GM18498 (cell line): ENCODE results near the gene ANKRD44.

Experiments used
- ATAC-seq: cut with Tn5 transposase; IDR thresholded peaks from one replicate; pipeline ENCODE4 v1.9.1; 2021; ENCODE audit warnings: mild to moderate bottlenecking, moderate library complexity; ENCODE audit not compliant: unreplicated experiment

The ANKRD44 gene

DNA sequence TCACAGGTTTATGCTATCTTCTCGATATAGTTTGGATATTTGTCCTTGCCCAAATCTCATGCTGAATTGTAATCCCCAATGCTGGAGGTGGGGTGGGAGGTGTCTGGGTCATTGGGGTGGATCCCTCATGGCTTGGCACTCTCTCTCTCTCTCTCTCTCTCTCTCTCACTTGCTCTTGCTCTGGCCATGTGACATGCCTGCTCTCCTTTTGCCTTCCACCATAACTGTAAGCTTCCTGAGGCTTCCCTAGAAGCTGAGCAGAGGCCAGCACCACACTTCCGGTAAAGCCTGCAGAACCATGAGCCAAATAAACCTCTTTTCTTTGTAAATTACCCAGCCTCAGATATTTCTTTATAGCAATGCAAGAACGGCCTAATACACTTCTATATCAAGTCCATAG lies 342.8 kb downstream of the ANKRD44 start:
- ATAC-seq, result no peak

- no peak for ATAC-seq
Observed at GRCh38 chr2:196967116-196967515, 343.5 kb downstream of the ANKRD44 start.

DNA sequence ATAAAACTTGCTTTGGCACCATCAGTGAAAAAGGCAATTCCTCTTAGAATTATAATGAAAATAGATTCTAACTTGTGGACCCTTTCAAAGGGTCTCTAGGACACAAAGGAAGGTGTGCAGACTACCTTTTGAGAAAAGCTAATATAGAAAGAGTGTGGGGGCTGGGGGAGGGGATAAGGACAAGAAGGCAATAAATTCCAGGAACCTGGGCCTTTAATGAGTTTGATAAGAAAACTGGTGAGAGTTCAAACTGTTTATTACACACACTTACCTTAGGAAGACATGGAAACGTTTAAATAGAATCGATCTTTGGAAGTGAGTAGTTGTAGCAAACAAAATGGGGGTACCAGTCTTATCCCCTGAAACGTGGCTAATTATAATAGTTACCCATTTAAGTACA lies 344.5 kb downstream of the ANKRD44 start:
- no peak for ATAC-seq

- ATAC-seq, result no peak
Observed at GRCh38 chr2:196965651-196966050, 344.9 kb downstream of the ANKRD44 start.

DNA sequence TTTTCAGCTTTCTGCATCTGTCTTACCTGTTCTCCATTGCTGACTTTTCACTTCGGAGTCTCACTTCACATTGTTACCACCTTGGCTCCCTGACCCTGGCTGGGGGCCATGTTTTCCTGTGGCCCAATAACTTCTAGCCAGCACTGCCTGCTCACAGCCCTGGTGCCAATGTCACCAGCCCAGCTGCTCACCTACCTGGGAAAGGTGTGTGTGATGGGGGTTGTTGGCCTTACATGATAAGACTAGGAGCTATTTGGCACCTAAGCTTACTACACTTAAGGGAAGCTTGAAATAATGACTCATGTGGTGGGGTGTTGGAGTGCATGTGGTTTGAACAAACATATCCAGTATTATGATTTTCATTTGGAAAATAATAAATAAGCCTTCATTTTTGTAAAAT lies 346.6 kb downstream of the ANKRD44 start:
- ATAC-seq, result no peak

DNA sequence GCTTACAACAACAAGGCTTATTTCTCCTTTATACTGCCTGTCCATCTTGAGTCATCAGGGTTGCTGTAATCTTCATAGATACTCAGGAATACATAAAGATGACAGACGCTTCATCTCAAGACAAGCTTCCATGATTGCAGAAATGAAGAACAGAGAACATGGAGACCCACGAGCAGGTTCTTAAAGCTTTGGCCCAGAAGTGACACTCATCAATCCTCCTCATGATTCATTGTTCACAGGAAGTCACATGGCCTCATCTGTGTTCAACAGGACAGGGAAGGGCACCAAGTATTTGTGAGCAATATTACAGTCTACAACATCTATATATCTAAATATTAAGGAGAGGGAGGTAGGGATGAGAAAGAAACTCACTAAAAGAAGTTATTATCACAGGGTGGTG lies 347.5 kb downstream of the ANKRD44 start:
- no peak for ATAC-seq

DNA sequence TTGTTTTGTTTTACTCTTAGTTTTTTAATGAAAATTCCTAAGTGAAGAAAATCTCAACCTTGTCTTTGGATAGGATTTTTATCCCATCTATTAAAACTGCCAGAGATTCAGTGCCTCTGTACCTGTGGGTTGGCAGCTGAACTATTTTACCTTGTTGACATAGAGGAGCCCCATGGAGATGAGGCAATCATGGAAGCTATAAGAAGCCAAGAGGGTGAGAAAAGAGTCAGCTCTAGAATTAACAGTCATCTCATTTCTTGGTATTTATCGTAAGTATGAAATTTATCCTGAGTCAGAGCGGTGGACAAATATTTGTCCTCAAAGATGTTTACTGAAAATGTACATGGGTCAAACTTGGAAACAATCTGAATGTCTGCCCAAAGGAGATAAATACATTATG lies 348.3 kb downstream of the ANKRD44 start:
- no peak for ATAC-seq

- ATAC-seq, result peak; percentile 100
Observed at GRCh38 chr2:196961889-196962288, 348.7 kb downstream of the ANKRD44 start.

- ATAC-seq, result no peak
Observed at GRCh38 chr2:196959734-196960338, 350.7 kb downstream of the ANKRD44 start.

DNA sequence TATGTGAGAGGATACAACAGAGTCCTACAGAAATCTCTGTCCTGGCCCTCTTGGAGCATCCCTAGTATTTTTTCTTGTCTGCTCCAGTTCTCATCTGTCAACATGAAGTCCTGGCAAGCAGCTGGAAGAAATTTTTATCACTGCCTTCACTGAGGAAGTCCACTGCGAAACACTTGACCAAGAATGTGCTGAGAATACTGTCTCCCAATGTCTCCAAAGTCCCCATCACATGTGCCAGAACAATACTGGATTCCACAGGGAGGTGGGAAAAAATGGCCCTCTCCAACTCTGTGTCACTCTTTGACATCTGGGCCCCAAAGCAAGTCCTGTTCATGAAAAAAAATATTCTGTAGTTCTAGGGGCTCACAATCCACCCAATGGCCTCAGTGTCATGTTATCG lies 351.3 kb downstream of the ANKRD44 start:
- ATAC-seq, result no peak

GRCh38 chr2:196957881-196958525 lies 352.6 kb downstream of the ANKRD44 start:
- no peak for ATAC-seq

DNA sequence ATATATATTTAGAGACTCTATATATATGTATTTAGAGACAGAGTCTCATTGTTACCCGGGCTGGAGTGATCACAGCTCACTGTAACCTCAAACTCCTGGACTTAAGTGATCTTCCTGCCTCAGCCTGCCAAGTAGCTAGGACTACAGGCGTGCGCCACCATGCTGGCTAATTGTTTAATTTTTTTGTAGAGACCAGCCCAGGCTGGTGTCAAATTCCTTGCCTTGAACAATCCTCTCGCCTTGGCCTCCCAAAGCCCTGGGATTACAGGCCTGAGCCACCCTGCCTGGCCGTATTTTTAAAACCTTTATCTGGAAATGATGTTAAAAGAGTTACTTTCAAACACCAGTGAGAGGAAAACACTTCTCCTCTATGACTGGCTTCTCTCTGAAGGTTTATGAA lies 353.1 kb downstream of the ANKRD44 start:
- no peak for ATAC-seq

DNA sequence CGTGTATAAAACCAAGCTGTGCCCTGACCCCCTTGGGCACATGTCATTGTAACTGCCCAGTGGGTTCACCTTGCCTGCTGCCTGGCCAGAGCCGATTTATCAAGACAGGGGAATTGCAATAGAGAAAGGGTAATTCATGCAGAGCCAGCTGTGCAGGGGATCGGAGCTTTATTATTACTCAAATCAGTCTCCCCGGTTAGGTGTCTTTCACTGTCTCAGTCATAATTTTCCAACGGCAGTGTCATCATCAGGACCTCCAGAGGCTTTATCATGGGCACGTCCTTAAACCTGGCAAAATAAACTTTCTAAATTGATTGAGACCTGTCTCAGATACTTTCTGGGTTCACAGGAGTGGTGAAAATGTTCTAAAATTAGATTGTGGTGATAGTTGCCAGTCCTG lies 354.5 kb downstream of the ANKRD44 start:
- ATAC-seq, result no peak

DNA sequence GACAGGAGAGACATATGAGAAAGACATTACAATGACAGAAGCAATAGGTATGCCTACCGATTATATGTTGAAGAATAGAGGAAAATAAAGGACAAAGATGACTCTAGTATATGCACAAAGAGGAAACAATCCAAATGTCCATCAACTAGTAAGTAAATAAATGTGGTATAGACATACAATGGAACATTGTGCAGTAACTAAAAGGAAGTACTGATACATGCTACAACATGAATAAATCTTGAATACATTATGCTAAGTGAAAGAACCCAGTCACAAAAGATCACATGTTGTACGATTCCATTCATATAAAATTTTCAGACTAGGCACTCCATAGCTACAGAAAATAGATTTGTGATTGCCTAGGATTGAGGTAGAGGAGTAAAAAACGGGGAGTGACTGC lies 355.5 kb downstream of the ANKRD44 start:
- no peak for ATAC-seq

DNA sequence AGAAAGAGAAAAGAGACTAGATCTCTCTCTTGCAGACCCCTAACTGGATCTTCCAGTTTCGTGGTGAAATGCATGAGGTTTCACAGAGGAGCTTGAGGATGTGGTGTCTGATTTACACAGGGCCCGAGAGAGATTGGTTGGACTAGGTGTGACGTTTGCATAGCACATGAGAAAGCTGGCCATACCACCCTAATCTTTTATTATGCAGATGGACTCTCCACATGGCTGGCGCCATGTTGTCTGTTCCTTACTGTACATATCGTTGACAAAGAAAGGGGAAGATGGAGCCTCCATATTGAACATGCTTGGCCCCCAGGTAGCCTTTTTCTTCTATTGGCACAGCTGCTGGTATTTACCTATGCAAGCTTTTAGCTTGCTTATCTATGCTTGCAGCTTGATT lies 356.6 kb downstream of the ANKRD44 start:
- no peak for ATAC-seq

DNA sequence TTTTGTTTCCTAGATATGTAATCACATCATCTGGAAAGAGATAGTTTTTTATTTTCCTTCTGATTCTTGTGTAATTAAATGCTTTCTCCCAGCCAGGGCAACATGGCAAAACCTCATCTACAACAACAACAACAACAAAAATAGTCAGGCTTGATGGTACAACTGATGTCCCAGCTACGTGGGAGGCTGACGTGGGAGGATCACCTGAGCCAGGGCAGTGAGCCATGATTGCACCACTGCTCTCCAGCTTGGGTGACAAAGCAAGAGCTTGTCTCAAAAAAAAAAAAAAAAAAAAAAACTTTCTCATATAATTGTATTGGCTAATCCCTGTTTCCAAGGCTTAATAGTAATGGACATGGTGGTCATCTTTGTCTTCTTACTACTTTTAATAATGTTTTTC lies 357.6 kb downstream of the ANKRD44 start:
- no peak for ATAC-seq

DNA sequence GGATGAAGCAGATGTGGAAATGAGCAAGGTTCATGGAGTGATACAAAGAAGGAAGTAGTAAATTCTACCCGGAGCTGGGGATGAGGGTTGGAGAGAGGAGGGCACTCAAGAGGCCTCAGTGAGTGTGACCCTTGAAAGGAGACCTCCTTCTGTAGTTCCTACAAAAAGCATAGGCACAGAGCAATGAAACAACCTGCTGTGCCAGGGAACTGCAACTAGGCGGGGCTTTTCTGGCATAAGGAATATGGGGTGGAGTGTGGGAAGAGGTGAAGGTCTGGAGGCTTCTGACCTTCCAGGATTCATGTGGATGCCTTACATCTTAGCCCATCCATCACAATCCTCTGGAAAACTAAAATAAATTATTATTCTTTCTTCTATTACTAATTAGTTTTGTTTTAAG lies 358.6 kb downstream of the ANKRD44 start:
- no peak for ATAC-seq

DNA sequence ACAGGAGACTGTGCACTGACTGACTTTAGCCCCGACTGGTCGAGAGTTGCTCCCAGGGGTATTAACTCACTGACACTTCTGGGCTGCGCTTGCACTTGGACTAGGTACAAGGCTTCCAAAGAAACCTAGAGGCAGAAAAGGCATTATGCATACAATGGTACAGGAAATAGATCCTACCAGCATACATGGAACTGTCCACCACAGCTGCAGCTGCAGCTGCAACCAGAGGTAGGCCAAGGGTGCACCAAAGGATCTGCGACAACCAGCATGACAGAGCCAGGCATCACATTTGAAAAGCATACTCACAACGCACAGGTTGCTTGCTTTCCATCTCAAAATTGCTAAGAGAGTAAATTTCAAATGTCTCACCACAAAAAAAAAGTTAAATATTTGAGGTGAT lies 361.5 kb downstream of the ANKRD44 start:
- ATAC-seq, result no peak

DNA sequence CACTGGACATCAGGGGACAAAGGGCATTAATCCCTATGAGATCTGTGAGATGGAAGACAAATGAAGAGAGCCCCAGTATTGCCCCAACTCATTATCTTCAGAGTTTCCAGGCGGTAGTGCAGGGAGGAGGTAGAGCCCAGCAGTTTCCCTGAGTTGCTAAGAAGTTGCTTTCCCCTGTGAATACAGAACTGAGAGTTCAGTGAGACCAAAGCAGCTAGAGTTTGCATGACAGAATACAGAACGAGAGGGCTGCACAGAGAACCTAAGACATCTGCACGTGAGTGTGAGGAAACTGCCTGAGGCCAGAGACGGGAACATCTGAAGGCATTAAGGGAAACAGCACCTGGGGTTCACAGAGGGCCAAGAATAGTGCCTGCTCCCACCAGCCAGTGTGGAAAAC lies 366.0 kb downstream of the ANKRD44 start:
- peak; percentile 97 for ATAC-seq

DNA sequence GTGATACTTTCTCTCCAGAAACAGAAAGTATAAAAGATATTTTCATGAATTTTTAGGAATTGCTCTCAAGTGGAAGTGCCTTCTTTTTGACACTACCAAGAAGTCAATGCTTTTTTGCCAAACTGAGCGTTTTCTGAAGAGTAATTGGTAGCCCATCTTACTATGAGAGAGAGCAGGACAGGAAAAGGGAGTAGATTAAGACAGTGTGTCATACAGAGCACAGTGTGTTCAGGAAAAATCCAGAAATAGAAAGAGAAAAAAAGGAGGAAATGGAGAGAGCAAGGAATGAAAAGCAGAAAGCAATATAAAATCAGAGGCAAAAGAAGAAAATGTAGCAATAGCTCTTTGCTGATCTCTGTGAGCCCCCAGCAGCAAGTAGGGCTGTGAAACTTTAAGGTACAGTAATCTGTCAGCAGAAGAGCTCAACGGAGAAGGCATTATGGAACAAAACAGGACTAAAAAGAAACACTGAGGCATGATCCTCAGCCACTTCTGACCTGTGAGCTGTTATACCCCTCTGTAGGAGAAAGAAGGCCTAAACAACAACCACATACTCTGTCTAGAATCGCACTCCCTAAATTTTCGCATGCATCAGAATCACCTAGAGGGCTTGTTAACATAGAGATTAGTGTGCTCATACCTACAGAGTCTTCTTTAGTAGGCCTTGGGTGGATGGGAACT lies 369.0 kb downstream of the ANKRD44 start:
- no peak for ATAC-seq

- ATAC-seq, result no peak
Observed at GRCh38 chr2:196939371-196939770, 371.2 kb downstream of the ANKRD44 start.
